OCI-LY7 (cell line): ENCODE measurements around the gene DGKE.

Experiments used
- CTCF ChIP-seq: fragments of 200-600 bp; sonication (generic); conservative IDR thresholded peaks from 2 replicates; pipeline ENCODE4 v1.5.1; 2014; ENCODE audit warnings: mild to moderate bottlenecking, antibody characterized with exemption, low read length, moderate library complexity, mixed read lengths
- EZH2phosphoT487 ChIP-seq: fragments of 200-600 bp; sonication (generic); IDR thresholded peaks from 2 replicates; pipeline ENCODE4 v1.6.1; 2018; ENCODE audit warnings: low read depth, borderline replicate concordance, mild to moderate bottlenecking, mixed run types, antibody characterized with exemption, low read length, moderate library complexity, mixed read lengths

- TF ChIP-seq CTCF, result no peak
- TF ChIP-seq EZH2phosphoT487, result no peak
These were observed 53.2 kb downstream of the DGKE start for GRCh38 chr17:56887105-56887504.
